ENCODE results near the gene NTM.

The NTM gene

GRCh38 chr11:131934006-131934405 is 563.6 kb downstream of the NTM start:
- no peak for DNase-seq

- no peak for DNase-seq
These were observed 567.9 kb downstream of the NTM start for GRCh38 chr11:131938351-131938751.

GRCh38 chr11:131940126-131940525 is 569.7 kb downstream of the NTM start:
- DNase-seq = no peak

- DNase-seq = no peak
These were observed 572.5 kb downstream of the NTM start for GRCh38 chr11:131942878-131943277.

GRCh38 chr11:131943295-131943694 is 572.9 kb downstream of the NTM start:
- no peak for DNase-seq

- no peak for DNase-seq
These were observed 574.3 kb downstream of the NTM start for GRCh38 chr11:131944736-131945135.

- no peak for DNase-seq
These were observed 575.3 kb downstream of the NTM start for GRCh38 chr11:131945706-131946105.

- DNase-seq = no peak
These were observed 577.1 kb downstream of the NTM start for GRCh38 chr11:131947511-131947910.

GRCh38 chr11:131951121-131951520 is 580.7 kb downstream of the NTM start:
- no peak for DNase-seq

GRCh38 chr11:131954146-131954545 is 583.7 kb downstream of the NTM start:
- DNase-seq = no peak

GRCh38 chr11:131955904-131956303 is 585.5 kb downstream of the NTM start:
- no peak for DNase-seq

GRCh38 chr11:131957201-131957600 is 586.8 kb downstream of the NTM start:
- no peak for DNase-seq

- DNase-seq = no peak
These were observed 587.5 kb downstream of the NTM start for GRCh38 chr11:131957875-131958274.

GRCh38 chr11:131962818-131963217 is 592.4 kb downstream of the NTM start:
- DNase-seq = no peak

- no peak for DNase-seq
These were observed 594.5 kb downstream of the NTM start for GRCh38 chr11:131964698-131965483.

- DNase-seq = no peak
These were observed 595.1 kb downstream of the NTM start for GRCh38 chr11:131965504-131965903.

GRCh38 chr11:131966667-131967066 is 596.3 kb downstream of the NTM start:
- no peak for DNase-seq

- DNase-seq = no peak
These were observed 598.8 kb downstream of the NTM start for GRCh38 chr11:131969261-131969660.

- no peak for DNase-seq
These were observed 602.6 kb downstream of the NTM start for GRCh38 chr11:131973061-131973460.

GRCh38 chr11:131975619-131976018 is 605.2 kb downstream of the NTM start:
- no peak for DNase-seq

GRCh38 chr11:131976021-131976420 is 605.6 kb downstream of the NTM start:
- DNase-seq = no peak

- no peak for DNase-seq
These were observed 606.8 kb downstream of the NTM start for GRCh38 chr11:131977231-131977630.

GRCh38 chr11:131977854-131978253 is 607.4 kb downstream of the NTM start:
- no peak for DNase-seq

GRCh38 chr11:131978351-131978750 is 607.9 kb downstream of the NTM start:
- no peak for DNase-seq

GRCh38 chr11:131979364-131979763 is 608.9 kb downstream of the NTM start:
- no peak for DNase-seq
